DOHH2 (cell line): ENCODE data around the gene ASAP2.

Experiments
- EZH2phosphoT487 ChIP-seq: fragments of 200-600 bp; sonication (generic); IDR thresholded peaks from 2 replicates; pipeline ENCODE4 v1.6.1; 2017; ENCODE audit warnings: borderline replicate concordance, mild to moderate bottlenecking, antibody characterized with exemption, low read length, moderate library complexity, mixed read lengths
- TF ChIP-seq, protein P1 (sequence below): fragments of 200-600 bp; sonication (generic); IDR thresholded peaks from one replicate; pipeline ENCODE4 v1.5.1; 2014; ENCODE audit warnings: antibody characterized with exemption, mild to moderate bottlenecking, low read depth, low read length; ENCODE audit not compliant: poor library complexity, severe bottlenecking

DNA sequence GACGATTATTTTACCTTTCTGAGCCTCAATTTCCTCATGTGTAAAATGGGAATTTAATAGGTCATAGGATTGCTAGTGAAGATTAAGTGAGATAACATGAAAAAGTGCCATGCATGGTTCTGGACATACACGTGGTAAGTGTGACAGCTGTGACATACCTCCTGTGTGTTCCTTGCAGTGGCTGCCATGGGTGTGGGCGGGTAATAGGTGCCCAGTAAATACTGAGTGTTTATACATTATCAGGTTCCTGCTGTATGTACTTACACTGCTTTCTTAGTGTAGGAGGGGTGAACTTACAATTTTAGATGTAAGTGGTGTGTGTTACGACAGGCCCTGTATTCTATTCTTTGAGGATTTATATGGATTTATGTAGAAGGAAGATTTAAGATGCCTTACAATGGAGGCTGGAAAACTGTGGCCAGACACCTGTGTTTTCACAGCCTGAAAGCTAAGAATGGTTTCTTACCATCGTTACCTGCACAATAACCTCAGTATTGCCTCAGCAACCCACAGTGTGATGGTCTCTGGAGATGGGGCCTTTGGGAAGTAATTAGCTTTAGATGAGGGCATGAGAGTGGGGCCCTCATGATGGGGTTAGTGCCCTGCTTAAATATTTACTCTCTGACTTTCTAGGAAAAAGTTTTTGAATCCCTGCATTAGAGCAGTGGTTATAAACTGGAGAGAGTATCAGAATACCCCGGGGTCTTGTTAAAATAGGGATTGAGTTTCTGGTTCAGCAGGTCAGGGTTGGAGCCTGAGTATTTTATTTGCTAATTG is 78.1 kb downstream of the ASAP2 start:
- TF ChIP-seq, protein P1, sequence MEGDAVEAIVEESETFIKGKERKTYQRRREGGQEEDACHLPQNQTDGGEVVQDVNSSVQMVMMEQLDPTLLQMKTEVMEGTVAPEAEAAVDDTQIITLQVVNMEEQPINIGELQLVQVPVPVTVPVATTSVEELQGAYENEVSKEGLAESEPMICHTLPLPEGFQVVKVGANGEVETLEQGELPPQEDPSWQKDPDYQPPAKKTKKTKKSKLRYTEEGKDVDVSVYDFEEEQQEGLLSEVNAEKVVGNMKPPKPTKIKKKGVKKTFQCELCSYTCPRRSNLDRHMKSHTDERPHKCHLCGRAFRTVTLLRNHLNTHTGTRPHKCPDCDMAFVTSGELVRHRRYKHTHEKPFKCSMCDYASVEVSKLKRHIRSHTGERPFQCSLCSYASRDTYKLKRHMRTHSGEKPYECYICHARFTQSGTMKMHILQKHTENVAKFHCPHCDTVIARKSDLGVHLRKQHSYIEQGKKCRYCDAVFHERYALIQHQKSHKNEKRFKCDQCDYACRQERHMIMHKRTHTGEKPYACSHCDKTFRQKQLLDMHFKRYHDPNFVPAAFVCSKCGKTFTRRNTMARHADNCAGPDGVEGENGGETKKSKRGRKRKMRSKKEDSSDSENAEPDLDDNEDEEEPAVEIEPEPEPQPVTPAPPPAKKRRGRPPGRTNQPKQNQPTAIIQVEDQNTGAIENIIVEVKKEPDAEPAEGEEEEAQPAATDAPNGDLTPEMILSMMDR = no peak
- no peak for TF ChIP-seq EZH2phosphoT487
